Epithelial cell of prostate (primary cell): ENCODE data around the gene OCA2.
A peak's percentile ranks its signal among the peaks of the same experiment; 100 is the strongest.
"Not testable (repeated sequence)": the region's sequence is repeated elsewhere in the genome, so short reads cannot be mapped to it uniquely, and the experiment has no call there.

Experiments
- DNase-seq: peaks from one replicate; pipeline ENCODE4 v3.0.0-alpha.2; 2011; ENCODE audit warnings: low read depth, low spot score
- H3K27ac ChIP-seq: fragments of 450-650 bp; 2 replicates; pipeline ENCODE4 v1.5.1; 2017; ENCODE audit warnings: mild to moderate bottlenecking

The OCA2 gene

GRCh38 chr15:28098766-28099554 lies at the start of gene OCA2:
Gene OCA2 (minus strand): TSS chr15:28099315. CDS start chr15:28081874, 17,441 bp downstream.
- DNase-seq: no peak
- no peak within 1 kb of the TSS for H3K27ac ChIP-seq

- H3K27ac ChIP-seq: no peak overlapping the region
- DNase-seq: no peak
These were observed 48.7 kb upstream of the OCA2 start for GRCh38 chr15:28147801-28148200.

DNA sequence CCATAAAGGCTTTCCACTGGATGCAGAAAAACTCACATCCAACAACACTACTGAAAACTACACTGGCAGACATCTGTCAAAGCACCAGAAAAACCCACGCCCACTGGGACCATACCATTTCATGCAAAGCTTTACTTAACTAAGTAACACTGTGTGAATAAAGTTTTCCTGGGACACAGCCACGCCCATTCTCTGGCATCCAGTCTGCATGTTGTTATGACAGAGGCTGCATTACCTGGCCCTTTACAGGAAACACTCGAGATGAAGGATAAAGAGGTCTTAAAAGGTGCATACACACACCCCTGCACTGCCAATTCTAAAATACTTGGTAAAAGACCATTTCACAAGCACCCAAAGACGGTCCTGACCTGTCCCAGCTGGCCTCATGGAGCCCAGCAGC lies 46.3 kb upstream of the OCA2 start:
- H3K27ac ChIP-seq, DNase-seq: not testable (repeated sequence)

DNA sequence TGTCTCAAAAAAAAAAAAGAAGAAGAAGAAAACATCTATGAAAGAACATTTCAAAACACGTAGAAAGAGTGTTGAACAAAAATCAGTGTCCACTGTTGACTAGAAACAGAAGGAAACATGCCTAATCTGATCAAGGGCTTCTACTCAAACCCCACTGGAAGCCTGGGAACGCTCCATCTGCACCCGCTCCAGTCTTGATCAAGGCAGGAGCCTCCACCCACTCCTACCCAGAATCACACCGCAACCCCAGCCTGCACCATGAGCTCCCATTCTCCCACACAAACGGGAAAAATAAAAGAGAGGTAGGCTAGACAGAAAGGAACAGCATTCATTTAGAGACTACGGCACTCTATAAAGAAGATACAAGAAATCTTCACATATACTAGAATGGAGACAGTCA lies 40.9 kb upstream of the OCA2 start:
- no peak overlapping the region for H3K27ac ChIP-seq
- no peak for DNase-seq

GRCh38 chr15:28137408-28138039 lies 38.4 kb upstream of the OCA2 start:
- not testable (repeated sequence) for DNase-seq, H3K27ac ChIP-seq

GRCh38 chr15:28136236-28136904 lies 37.3 kb upstream of the OCA2 start:
- not testable (repeated sequence) for DNase-seq

DNA sequence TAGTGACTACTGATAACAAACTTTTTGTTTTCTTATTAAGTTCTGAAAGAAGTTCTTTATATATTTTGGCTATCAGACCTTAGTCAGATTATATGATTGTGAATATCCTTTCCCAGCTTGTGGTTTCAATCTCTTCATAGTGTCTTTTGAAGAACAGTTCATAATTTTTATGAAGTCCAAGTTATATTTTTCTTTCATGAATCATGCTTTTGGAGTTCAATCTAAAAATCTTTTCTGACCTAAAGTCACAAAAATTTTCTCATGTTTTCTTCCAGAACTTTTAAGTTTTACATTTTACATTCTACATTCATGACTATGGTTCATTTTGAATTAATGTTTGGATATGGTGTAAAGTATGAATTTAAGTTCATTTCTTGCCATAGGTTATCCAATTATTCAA lies 34.2 kb upstream of the OCA2 start:
- DNase-seq: no peak
- H3K27ac ChIP-seq: no peak overlapping the region

More at GRCh38 chr15:28136236-28136904, 37.3 kb upstream of the OCA2 start:
- not testable (repeated sequence) for H3K27ac ChIP-seq

- no peak for DNase-seq
- H3K27ac ChIP-seq: no peak overlapping the region
These were observed 33.6 kb upstream of the OCA2 start for GRCh38 chr15:28132524-28133275.

GRCh38 chr15:28131946-28132345 lies 32.8 kb upstream of the OCA2 start:
- H3K27ac ChIP-seq: no peak overlapping the region
- DNase-seq: no peak

DNA sequence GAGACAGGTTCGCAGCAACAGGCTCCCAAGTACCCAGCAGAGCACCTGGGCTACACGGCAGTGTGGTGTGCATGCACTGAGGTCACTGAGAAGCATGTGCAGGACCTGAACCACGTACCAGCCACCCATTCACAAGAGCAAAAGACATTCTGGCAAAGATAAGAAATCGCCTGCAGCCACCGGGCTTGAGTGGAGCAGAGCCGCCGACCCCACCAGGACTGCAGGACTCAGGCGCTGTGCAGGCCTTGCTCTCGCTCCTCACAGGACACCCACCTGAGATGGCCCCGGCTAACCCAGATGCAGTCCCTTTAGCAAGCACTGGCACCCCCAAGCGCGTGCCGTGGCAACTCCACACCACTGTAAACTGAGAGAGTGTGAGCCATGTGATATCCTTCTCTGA lies 32.3 kb upstream of the OCA2 start:
- DNase-seq: no peak
- no peak overlapping the region for H3K27ac ChIP-seq

GRCh38 chr15:28130651-28131050 lies 31.5 kb upstream of the OCA2 start:
- no peak overlapping the region for H3K27ac ChIP-seq
- DNase-seq: no peak

DNA sequence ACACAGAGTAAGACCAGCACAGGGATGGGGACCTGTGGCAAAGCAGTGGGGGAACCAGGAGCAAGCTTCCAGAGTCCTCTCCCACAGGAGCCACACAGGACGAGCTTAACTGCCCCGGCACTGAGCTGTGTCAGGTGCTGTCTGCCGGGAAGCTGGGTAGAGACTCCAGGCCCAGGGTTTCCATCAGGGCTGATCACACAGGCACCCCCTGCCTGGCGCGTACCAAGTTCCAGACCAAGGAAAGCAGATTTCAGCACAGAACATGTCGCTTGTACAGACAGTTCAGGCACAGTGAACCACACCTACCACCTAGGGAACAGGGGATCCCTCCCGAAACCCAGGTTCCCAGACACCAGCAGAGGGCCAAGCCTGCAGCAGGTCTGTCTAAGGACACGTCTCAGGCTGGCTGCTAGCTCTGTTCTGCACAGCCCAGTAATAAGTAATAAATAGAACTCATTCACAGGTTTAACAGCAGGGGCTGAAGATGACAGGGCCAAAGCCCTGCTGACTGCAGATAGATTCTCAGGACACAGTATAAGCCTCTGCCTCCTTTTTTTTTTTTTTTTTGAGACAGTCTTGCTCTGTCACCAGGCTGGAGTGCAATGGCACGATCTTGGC lies 30.2 kb upstream of the OCA2 start:
- DNase-seq: no peak
- no peak overlapping the region for H3K27ac ChIP-seq

DNA sequence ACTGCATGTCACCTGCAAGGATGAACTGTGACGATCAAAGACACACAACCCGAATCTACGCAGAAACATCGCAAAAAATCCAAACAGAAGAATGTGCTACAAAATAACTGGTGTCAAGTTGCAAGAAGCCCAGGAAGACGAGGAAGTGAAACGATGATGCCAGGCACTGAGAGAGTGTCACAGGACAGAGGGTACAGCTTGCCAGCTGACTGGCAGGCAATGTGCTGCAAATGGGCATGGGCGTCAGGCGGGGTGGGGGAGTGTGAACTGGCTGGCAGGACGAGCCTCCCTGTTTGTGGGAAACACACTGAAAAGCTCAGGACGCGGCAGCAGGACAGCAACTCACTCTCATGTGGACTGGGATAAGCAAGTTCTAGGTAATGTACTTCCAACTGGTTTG lies 28.9 kb upstream of the OCA2 start:
- no peak overlapping the region for H3K27ac ChIP-seq
- DNase-seq: no peak

GRCh38 chr15:28127036-28127435 lies 27.9 kb upstream of the OCA2 start:
- no peak for DNase-seq
- no peak overlapping the region for H3K27ac ChIP-seq

DNA sequence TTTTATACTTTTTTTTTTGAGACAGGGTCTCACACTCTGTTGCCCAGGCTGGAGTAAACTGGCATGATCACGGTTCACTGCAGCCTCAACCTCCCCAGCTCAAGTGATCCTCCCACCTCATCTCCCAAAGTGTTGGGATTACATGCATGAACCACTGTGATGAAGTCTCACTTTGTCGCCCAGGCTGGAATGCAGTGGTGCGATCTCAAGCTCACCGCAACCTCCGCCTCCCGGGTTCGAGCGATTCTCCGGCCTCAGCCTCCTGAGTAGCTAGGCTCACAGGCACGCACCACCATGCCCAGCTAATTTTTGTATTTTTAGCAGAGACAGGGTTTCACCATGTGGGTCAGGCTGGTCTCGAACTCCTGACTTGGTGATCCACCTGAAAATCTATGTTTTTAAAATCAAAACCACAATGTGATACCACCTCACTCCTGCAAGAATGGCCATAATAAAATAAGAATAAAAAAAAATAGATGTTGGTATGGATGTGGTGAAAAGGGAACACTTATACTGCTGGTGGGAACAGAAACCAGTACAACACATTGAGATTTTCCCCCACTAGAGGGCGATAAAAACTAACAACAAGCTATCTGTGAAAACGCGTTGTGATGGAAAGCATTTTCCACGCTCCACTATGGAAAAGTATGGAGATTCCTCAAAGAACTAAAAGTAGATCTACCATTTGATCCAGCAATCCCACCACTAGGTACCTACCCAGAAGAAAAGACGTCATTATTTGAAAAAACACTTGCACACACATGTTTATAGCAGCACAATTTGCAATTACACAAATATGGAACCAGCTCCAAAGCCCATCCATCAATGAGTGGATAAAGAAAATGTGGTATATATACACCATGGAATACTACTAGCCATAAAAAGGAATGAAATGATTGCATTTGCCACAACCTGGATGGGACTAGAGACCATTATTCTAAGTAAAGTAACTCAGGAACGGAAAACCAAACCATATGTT lies 26.8 kb upstream of the OCA2 start:
- H3K27ac ChIP-seq: no peak overlapping the region
- DNase-seq: no peak

DNA sequence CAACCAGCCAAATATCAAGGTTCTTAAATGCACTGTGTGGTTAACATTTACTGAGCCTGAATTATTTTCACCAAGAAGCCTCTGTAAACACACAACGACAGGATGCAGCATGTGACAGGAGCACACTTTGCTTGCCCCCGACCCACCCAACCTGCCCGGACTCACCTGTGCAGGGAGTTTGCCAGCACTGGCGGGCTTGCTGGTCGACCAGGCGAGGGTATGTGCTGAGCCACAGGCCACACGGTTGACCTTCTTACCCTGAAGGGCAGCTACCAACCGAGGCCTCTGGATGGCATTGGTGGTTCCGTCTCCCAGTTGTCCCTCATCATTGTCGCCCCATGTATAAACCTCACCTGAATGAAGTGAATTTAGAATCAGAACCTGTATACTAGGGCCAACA lies 25.7 kb upstream of the OCA2 start:
- no peak overlapping the region for H3K27ac ChIP-seq
- no peak for DNase-seq

- peak overlapping the region; percentile 59 for H3K27ac ChIP-seq
- DNase-seq: peak; percentile 84
These were observed 24.4 kb upstream of the OCA2 start for GRCh38 chr15:28123408-28124023.
